Heart left ventricle (tissue), 16 donors: ENCODE data around the gene ARIH2. TPM values are rescaled to one million over a fixed set of nuclear protein-coding genes. Genes with fewer than 3 reads are reported as not detected.

ENCODE experiments used
- ATAC-seq, 4 donors: fragments of 200-7000 bp; cut with Tn5 transposase; one replicate each; pipeline ENCODE4 v1.9.1; 2020 to 2022; ENCODE audit warnings: moderate library complexity in 4 of 4, mild to moderate bottlenecking in 3 of 4, moderate number of reproducible peaks in 1 of 4
- DNase-seq, 5 donors: peaks; one replicate each; pipeline ENCODE4 v3.0.0-alpha.2; 2020
- H3K27ac ChIP-seq, 12 donors: fragments of 200-600 bp; sonication (generic) in 4 of 12; one replicate each; pipeline versions ENCODE4 v1.5.0 to v1.8.0; 2016 to 2022; ENCODE audit warnings: mild to moderate bottlenecking in 2 of 12
- H3K27me3 ChIP-seq, 9 donors: fragments of 200-600 bp; sonication (generic) in 2 of 9; one replicate each; pipeline versions ENCODE4 v1.5.1 to v1.8.0; 2016 to 2022; ENCODE audit warnings: mild to moderate bottlenecking in 3 of 9
- H3K36me3 ChIP-seq, 9 donors: fragments of 200-600 bp; sonication (generic) in 2 of 9; one replicate each; pipeline versions ENCODE4 v1.5.0 to v1.8.0; 2018 to 2022; ENCODE audit warnings: mild to moderate bottlenecking in 2 of 9
- H3K4me1 ChIP-seq, 12 donors: fragments of 200-600 bp; sonication (generic) in 4 of 12; one replicate each; pipeline versions ENCODE4 v1.5.0 to v1.8.0; 2016 to 2022; ENCODE audit warnings: mild to moderate bottlenecking in 3 of 12
- H3K4me3 ChIP-seq, 12 donors: fragments of 200-600 bp; sonication (generic) in 4 of 12; one replicate each; pipeline versions ENCODE4 v1.5.0 to v1.8.0; 2017 to 2022; ENCODE audit warnings: mild to moderate bottlenecking in 9 of 12, moderate library complexity in 4 of 12
- H3K9me3 ChIP-seq, 12 donors: fragments of 200-600 bp; sonication (generic) in 4 of 12; one replicate each; pipeline versions ENCODE4 v1.5.0 to v1.8.0; 2016 to 2022; ENCODE audit warnings: mild to moderate bottlenecking in 1 of 12
- CTCF ChIP-seq, 12 donors: fragments of 200-600 bp; sonication (generic) in 4 of 12; IDR thresholded peaks; one replicate each; pipeline versions ENCODE4 v1.5.0 to v1.8.0; 2018 to 2022; ENCODE audit warnings: antibody characterized with exemption in 12 of 12, mild to moderate bottlenecking in 5 of 12
- POLR2A ChIP-seq, 2 donors: fragments of 450-650 bp; IDR thresholded peaks; one replicate each; pipeline ENCODE4 v1.6.1; 2017; ENCODE audit warnings: antibody characterized with exemption in 2 of 2, mild to moderate bottlenecking in 2 of 2, moderate library complexity in 2 of 2
- WGBS, 4 donors: extraction: QIAGEN DNeasy Blood & Tissue Kit in 2 of 4; methylation state at CpG; one replicate each; pipeline versions ENCODE4 v1.1.5 to v1.1.7; 2013 to 2018; 5-methylcytosine and 5-hydroxymethylcytosine counted together
- intact Hi-C, 10 donors: fragments of 100-400 bp; cut with DNase I; formaldehyde crosslinking; loops; one replicate each; pipeline versions ENCODE4 v1.11.1 to v1.14.2; 2022
- polyA plus RNA-seq, 2 donors: library from polyadenylated mRNA; stranded (reverse); fragments of 200-250 nt; gene quantifications; one replicate each; pipeline ENCODE4 v1.2.3, GENCODE V29; 2013
- total RNA-seq, 9 donors: library from RNA; depleted of rRNA in 2 of 9; stranded (reverse); fragments of >200 nt in 2 of 9; fragmentation: NEBNext Ultra II Directional in 3 of 9; extraction: Animal tissue kit (Norgen Biotek cat#: 25700) in 3 of 9; gene quantifications; one replicate each; pipeline versions ENCODE4 v1.1.0 to v1.2.4, GENCODE V29; 2016 to 2023
- donor health status: ischemic (EF 13 %, LVEDD 7.1; RV severe dilation, severe dysfunction).
- donor health status: healthy with polysubstance abuse.
- donor health status: DM: no; HTN: yes; CAD: no.
- donor health status: DM: no; HTN: no; CAD: no.
- donor health status: ischemic (EF 25% LVEDD 6.9; RV normal size, moderate dysfunction).
- donor health status: ischemic (EF 25% LVEDD 5.7; RV mildly dilated, moderate dysfunction).
- donor health status: healthy.
- donor health status: DM: yes; HTN: yes; CAD: no.
- donor health status: ischemic (EF 35%, LVEDD 5.7; RV mildly dilated, moderate dysfunction).
- donor health status: nonischemic (EF 11% LVEDD 7.7; RV severe dilation, severe dysfunction).
- donor health status: DM: yes; HTN: yes; CAD: no.
- donor health status: PGD.
- donor health status: ischemic (EF 29% LVEDD 5.4; RV normal size, mild dysfunction).
- donor health status: nonischemic (EF 23%, LVEDD 6.1; RV moderate dilation, normal function).

Gene ARIH2
- total and polyA plus RNA-seq, 11 donors = 77.6 to 223 (median 126) TPM

DNA sequence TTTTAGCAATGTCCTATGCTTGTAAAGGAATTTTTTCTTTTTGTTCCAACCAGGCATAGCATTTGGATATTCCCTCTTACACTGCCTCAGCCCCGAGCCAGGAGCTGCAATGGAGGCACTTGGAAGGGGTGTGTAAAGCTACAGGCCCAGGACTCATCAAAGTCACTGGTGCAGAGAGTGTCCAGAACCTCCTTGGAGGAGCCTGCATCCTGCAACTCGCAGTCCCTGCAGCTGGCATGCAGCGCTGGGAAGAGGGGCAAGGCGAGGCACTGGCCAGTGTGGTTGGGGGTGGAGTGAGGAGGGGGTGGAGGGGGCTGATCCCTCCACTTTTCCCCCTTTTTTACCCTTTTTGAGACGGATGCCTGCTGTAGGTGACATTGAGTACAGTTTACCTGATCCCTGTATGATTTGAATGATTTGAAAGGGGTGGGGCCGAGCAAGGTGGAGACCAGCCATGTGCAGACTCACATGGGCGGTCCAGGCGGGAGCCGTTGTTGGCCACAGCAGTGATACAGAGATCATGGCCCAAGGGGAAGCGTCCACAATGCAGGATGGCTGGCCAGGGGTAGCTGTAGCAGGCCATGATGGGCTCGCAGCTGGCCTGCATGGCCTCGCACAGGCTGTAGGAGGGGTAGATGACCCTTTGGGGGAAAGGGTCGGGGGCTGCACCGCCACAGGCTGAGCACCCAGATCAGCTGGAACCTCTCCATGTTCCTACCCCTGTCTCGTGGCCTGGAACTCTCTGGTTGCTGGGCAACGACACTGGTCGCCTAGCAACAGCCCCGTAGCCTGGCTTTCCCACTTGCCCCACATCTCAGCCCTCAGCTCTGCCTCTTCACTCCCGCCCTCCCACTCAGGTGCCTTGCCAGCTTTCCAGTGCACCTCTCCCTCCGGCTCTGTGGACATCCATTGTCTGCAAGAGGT, 79.3 kb downstream of the ARIH2 start:
- Histone ChIP-seq H3K4me1 (no peaks in the 10 kb centered on the region), H3K27ac (no peak overlapping the region), H3K27me3 (no peaks in the 10 kb centered on the region), H3K4me3 (no peak overlapping the region), H3K9me3 (no peaks in the 10 kb centered on the region), H3K36me3 (peaks cover 0 to 30% (median 3%) of the 10 kb centered on the region in 9 donors)
- 72 to 81% (median 77%) methylated on average over 20 of the region's 20 CpGs for WGBS, 4 donors
- ATAC-seq (no peak), DNase-seq (no peak)
- intact Hi-C loops = no loop called here
- TF ChIP-seq CTCF (IDR thresholded peaks at IDR 0.05) (no peak), POLR2A (IDR thresholded peaks at IDR 0.05) (no peak)

GRCh38 chr3:48999085-48999858, 80.6 kb downstream of the ARIH2 start:
- 85 to 96% (median 87%) methylated on average over 6 to 8 of the region's 8 CpGs for WGBS, 4 donors
- Histone ChIP-seq H3K27ac (no peak overlapping the region), H3K36me3 (peaks cover 0 to 29% (median 3%) of the 10 kb centered on the region in 9 donors), H3K9me3 (no peaks in the 10 kb centered on the region), H3K4me3 (no peak overlapping the region), H3K4me1 (no peaks in the 10 kb centered on the region), H3K27me3 (no peaks in the 10 kb centered on the region)
- intact Hi-C loops = no loop called here
- ATAC-seq (no peak), DNase-seq (no peak)
- TF ChIP-seq POLR2A (IDR thresholded peaks at IDR 0.05) = no peak
- no peak for TF ChIP-seq CTCF (IDR thresholded peaks at IDR 0.05)

GRCh38 chr3:49001155-49001554, 82.5 kb downstream of the ARIH2 start:
- intact Hi-C loops = no loop called here
- no peak for ATAC-seq

More at GRCh38 chr3:49001155-49001554, 82.5 kb downstream of the ARIH2 start:
- Histone ChIP-seq H3K27me3 (no peaks in the 10 kb centered on the region), H3K4me1 (peaks cover 0 to 5% (median under 1%) of the 10 kb centered on the region in 12 donors), H3K36me3 (peaks cover 0 to 26% (median 3%) of the 10 kb centered on the region in 9 donors), H3K9me3 (no peaks in the 10 kb centered on the region), H3K4me3 (no peak overlapping the region), H3K27ac (no peak overlapping the region)
- DNase-seq = no peak
- WGBS, 4 donors = 81 to 88% (median 87%) methylated on average over 6 of the region's 6 CpGs
- TF ChIP-seq CTCF (IDR thresholded peaks at IDR 0.05) = no peak
- TF ChIP-seq POLR2A (IDR thresholded peaks at IDR 0.05) = no peak
